Glomerular endothelial cell (primary cell): ENCODE data around the gene SDCBP2. TPM values are rescaled to one million over a fixed set of nuclear protein-coding genes. Genes with fewer than 3 reads are reported as not detected.

ENCODE experiments used
- DNase-seq: peaks from one replicate; pipeline ENCODE4 v3.0.0-alpha.2; 2011; ENCODE audit warnings: low read depth, low spot score; ENCODE audit errors: extremely low read depth
- total RNA-seq: library from RNA; depleted of rRNA; stranded (reverse); fragments of >200 nt; gene quantifications from 2 replicates; pipeline ENCODE4 v1.2.3, GENCODE V29; 2015

SDCBP2 gene
- total RNA-seq, 1 donor from 2014 or later = 4.4 TPM

GRCh38 chr20:1278993-1279392, 49.9 kb downstream of the SDCBP2 start:
- DNase-seq = no peak

GRCh38 chr20:1277529-1278322, 51.2 kb downstream of the SDCBP2 start:
- DNase-seq = no peak

GRCh38 chr20:1275919-1276318, 53.0 kb downstream of the SDCBP2 start:
- DNase-seq = no peak

- DNase-seq = no peak
These were observed 54.2 kb downstream of the SDCBP2 start for GRCh38 chr20:1274485-1275311.

- DNase-seq = no peak
These were observed 55.6 kb downstream of the SDCBP2 start for GRCh38 chr20:1273366-1273765.

- DNase-seq = no peak
These were observed 56.4 kb downstream of the SDCBP2 start for GRCh38 chr20:1272368-1273100.

- DNase-seq = no peak
These were observed 59.1 kb downstream of the SDCBP2 start for GRCh38 chr20:1269850-1270249.

- no peak for DNase-seq
These were observed 59.7 kb downstream of the SDCBP2 start for GRCh38 chr20:1269235-1269634.

- no peak for DNase-seq
These were observed 61.0 kb downstream of the SDCBP2 start for GRCh38 chr20:1267809-1268374.

GRCh38 chr20:1267161-1267560, 61.8 kb downstream of the SDCBP2 start:
- no peak for DNase-seq

- no peak for DNase-seq
These were observed 62.6 kb downstream of the SDCBP2 start, which contains the start of gene SNPH for GRCh38 chr20:1266167-1266973. Gene SNPH (plus strand): TSS chr20:1266294. CDS start chr20:1296240, 29,946 bp downstream.

GRCh38 chr20:1265916-1266166, 63.1 kb downstream of the SDCBP2 start:
- no peak for DNase-seq

- no peak for DNase-seq
These were observed 63.6 kb downstream of the SDCBP2 start for GRCh38 chr20:1265226-1265915.

GRCh38 chr20:1264727-1265126, 64.2 kb downstream of the SDCBP2 start:
- no peak for DNase-seq

- no peak for DNase-seq
These were observed 65.1 kb downstream of the SDCBP2 start for GRCh38 chr20:1263853-1264252.

Other genes with a start within 250 kb of the SDCBP2 start
- gene PSMF1, start 210.5 kb downstream of the SDCBP2 start, total RNA-seq = 93.7 and 110 TPM in 2 replicates
- 0.76 and 1.2 TPM in 2 replicates for gene TMEM74B, start 144.2 kb downstream of the SDCBP2 start, total RNA-seq
- gene C20orf202, start 125.7 kb downstream of the SDCBP2 start, total RNA-seq = not detected in 2 replicates
- not detected in 2 replicates for gene RAD21L1, start 103.1 kb downstream of the SDCBP2 start, total RNA-seq
- gene SNPH, start 62.8 kb downstream of the SDCBP2 start, total RNA-seq = 11.6 and 12.2 TPM in 2 replicates
- 737 and 783 TPM in 2 replicates for gene FKBP1A, start 63.9 kb upstream of the SDCBP2 start, total RNA-seq
- 53.9 and 74.2 TPM in 2 replicates for gene NSFL1C, start 137.7 kb upstream of the SDCBP2 start, total RNA-seq
- 0.97 and 15.8 TPM in 2 replicates for gene SIRPB2, start 162.3 kb upstream of the SDCBP2 start, total RNA-seq
- 0.19 TPM in 1 of 2 replicates, not detected in the other for gene SIRPD, start 228.6 kb upstream of the SDCBP2 start, total RNA-seq